GM13976 (cell line): Measurements from ENCODE around the gene ACVR1B.

ENCODE experiments used
- DNase-seq: peaks from one replicate; pipeline ENCODE4 v3.0.0; 2012; ENCODE audit warnings: low spot score
- CTCF ChIP-seq: IDR thresholded peaks from 2 replicates; pipeline ENCODE4 v1.5.1; 2012; ENCODE audit warnings: borderline replicate concordance, mild to moderate bottlenecking; ENCODE audit not compliant: insufficient read depth; ENCODE audit errors: extremely low read depth, missing control alignments, control extremely low read depth
- in situ Hi-C: fragments of 300-500 bp; cut with MboI; formaldehyde crosslinking; loops from one replicate; pipeline ENCODE4 v1.12.0; 2022; ENCODE audit warnings: low sequenced_read_pairs, mixed read lengths, inconsistent platforms; ENCODE audit not compliant: unreplicated experiment

The ACVR1B gene

GRCh38 chr12:51907856-51908425, 43.6 kb upstream of the ACVR1B start:
- no peak for TF ChIP-seq CTCF
- in situ Hi-C loops = no loop called here
- no peak for DNase-seq

DNA sequence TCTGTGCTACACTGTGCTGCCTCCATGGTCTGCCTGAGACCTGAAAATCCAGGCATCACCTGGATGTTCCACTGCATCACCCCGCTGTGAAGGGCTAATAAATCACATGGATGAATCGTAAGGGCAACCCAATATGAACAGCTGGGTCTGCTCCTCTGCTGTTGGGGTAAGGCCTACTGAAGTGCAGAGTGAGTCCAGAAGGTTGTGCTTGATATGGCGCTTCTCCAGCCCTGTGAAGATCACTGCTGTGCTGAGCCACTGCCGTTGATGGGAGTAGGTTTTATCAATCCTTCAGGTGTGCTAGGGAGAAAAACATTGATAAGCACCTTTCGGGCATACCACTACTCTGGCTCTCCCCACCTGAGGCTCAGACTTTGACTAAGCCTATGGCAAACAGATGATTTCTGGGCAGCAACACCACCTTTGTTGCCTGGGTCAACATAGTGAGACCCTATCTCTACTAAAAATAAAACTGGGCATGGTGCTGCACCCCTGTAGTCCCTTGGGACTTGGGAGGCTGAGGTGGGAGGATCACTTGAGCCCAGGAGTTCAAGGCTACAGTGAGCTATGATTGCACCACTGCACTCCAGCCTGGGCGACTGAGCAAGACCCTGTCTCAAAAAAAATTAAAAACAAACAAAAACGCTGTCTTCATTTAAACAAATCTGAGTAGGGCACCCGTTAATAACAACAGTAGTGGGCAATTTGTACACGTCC, 42.5 kb upstream of the ACVR1B start:
- in situ Hi-C loops = no loop called here
- TF ChIP-seq CTCF = no peak
- no peak for DNase-seq

DNA sequence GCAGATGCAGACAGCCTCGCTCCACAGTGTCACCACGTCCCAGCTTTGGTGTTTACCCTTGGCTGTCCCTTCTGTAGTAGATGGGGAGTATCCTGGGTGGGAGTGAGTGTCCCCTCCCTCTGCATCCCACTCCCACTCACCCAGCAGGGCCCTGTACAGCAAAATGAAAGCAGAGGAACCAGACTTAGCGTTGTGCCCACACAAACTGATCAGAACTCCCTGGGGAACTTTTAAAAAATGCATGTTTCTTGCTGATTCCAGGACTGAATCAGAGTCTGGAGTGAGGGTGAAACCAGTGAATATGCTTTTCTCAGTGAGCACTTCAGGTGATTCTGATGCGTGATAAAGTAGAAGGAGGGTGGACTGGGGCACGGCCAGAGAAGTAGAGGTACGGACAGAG, 41.3 kb upstream of the ACVR1B start:
- no peak for DNase-seq
- TF ChIP-seq CTCF = no peak
- in situ Hi-C loops = no loop called here

- TF ChIP-seq CTCF = no peak
- no peak for DNase-seq
- in situ Hi-C loops = no loop called here
Measured at GRCh38 chr12:51910691-51911090, 40.8 kb upstream of the ACVR1B start.

DNA sequence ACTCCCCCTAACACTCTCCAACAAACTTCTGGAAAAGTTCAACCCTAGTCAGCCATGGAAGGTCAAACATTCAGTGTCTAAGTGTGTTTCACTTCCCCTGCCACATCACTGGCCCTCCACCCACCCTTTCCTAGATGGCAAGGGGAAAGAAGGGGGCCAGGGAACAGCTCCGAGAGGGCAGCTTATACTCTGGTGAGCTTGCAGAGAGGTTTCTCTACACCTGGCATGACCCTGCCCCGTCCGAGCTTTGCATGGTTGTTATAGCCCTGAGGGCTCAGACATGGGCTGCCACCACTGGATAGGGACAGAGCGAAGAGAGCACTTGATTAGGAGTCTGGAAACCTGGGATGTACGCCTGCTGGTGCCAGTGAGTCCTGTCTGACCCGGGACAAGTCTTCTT, 40.2 kb upstream of the ACVR1B start:
- DNase-seq = no peak
- TF ChIP-seq CTCF = no peak
- in situ Hi-C loops = no loop called here

- no peak for DNase-seq
- in situ Hi-C loops = no loop called here
Measured at GRCh38 chr12:51911788-51912711, 39.4 kb upstream of the ACVR1B start.

More at GRCh38 chr12:51911788-51912711, 39.4 kb upstream of the ACVR1B start:
- no peak for TF ChIP-seq CTCF
